ENCODE results near the gene AFM. TPM values are rescaled to one million over a fixed set of nuclear protein-coding genes. Genes with fewer than 3 reads are reported as not detected.

AFM gene
- total and polyA plus RNA-seq, 2 of the 13 experiments (the other 11 are each of a cell fraction or from before 2014, with no cell fraction given): 0.13 to 1.8 TPM

DNA sequence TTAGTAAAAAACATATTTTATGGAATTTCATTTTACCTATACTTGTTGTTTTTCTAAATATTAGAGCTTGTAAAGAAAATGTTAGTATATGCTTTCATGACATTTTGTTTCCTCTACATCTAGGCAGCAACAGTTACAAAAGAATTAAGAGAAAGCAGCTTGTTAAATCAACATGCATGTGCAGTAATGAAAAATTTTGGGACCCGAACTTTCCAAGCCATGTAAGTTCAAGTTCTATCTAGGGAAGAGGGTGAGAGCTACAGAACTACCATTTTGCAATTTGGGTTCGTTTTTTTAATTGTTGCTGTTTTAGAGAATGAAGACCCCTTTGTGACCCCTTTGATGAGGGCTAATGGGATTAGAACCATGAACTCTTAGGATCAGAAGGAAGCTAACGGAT lies 38.3 kb upstream of the AFM start:
- FAIRE-seq (no peak), ATAC-seq (no peak), DNase-seq (ENCODE audit: low spot score) (no peak)
- no peak overlapping the region for H2AFZ ChIP-seq (ENCODE audit: low read length)
- peak overlapping the region; percentile 66; the same call in 1 of the 2 replicates for H3K4me2 ChIP-seq (ENCODE audit: low read depth, low read length)
- POLR2A ChIA-PET: interaction anchor here (1.2 kb wide), 1 partner anchor 11 kb away, joined by 8 read pairs; no protein-coding TSS in a partner anchor
- peaks cover 71% of the 10 kb centered on the region for H3K4me1 ChIP-seq (ENCODE audit: insufficient read depth, low read length)
- intact Hi-C loops (cut with micrococcal nuclease; ENCODE audit: unreplicated experiment) (loop anchor here (10.0 kb wide), 1 partner anchor 212 kb away; no protein-coding TSS in a partner anchor), in situ Hi-C loops (cut with HindIII; ENCODE audit: extremely low pct_ligation_motif_present, low pct_unique_long_range_greater_than_20kb) (loop anchor here (5.0 kb wide), 1 partner anchor 101 kb away; no protein-coding TSS in a partner anchor)
- no peaks in the 10 kb centered on the region for H3K9me3 ChIP-seq (ENCODE audit: low read length)
- no peaks in the 10 kb centered on the region for H3K27me3 ChIP-seq (ENCODE audit: control insufficient read depth in 1 of 2, insufficient read depth in 2 of 2, low read length in 2 of 2)
- H3K36me3 ChIP-seq (replicated peaks in 1 of 2; ENCODE audit: control insufficient read depth in 1 of 2, insufficient read depth in 2 of 2, low read length in 2 of 2): peaks cover 6 to 43% of the 10 kb centered on the region in 2 experiments
- H4K20me1 ChIP-seq (ENCODE audit: insufficient read depth, low read length): peaks cover 9% of the 10 kb centered on the region; the same call in 1 of the 2 replicates
- H3K79me2 ChIP-seq (ENCODE audit: insufficient read depth, low read length): peaks cover 37% of the 10 kb centered on the region
- CTCF ChIA-PET (ENCODE audit: low intra/inter-chr PET ratio, low total read pairs): interaction anchor here (4.0 kb wide), 1 partner anchor 101 kb away, joined by 138 read pairs; no protein-coding TSS in a partner anchor
- no TSS peak for BruUV-seq (replicated peaks)
- 46% methylated on average over 3 of the region's 3 CpGs for WGBS (ENCODE audit: low lambda C conversion rate)
- peak overlapping the region in 2 of 3 experiments; percentile 26 to 29; a peak in 3 of 6 replicates for H3K4me3 ChIP-seq (replicated peaks in 1 of 3; ENCODE audit: insufficient read depth in 1 of 3, low read depth in 2 of 3, low read length in 3 of 3)
- peak overlapping the region; percentile 64 for H3K27ac ChIP-seq (ENCODE audit: extremely low read length, insufficient read depth, low read length)
- 0 out of 2 replicates have a peak overlapping the region, but pooled peaks have one; percentile 7 for H3K9ac ChIP-seq (ENCODE audit: insufficient read depth, low read depth, low read length)
- TF ChIP-seq, protein P1, sequence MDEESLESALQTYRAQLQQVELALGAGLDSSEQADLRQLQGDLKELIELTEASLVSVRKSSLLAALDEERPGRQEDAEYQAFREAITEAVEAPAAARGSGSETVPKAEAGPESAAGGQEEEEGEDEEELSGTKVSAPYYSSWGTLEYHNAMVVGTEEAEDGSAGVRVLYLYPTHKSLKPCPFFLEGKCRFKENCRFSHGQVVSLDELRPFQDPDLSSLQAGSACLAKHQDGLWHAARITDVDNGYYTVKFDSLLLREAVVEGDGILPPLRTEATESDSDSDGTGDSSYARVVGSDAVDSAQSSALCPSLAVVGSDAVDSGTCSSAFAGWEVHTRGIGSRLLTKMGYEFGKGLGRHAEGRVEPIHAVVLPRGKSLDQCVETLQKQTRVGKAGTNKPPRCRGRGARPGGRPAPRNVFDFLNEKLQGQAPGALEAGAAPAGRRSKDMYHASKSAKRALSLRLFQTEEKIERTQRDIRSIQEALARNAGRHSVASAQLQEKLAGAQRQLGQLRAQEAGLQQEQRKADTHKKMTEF (CRISPR knock-in tag; IDR thresholded peaks at IDR 0.05): peak; percentile 4; the same call in 1 of the 2 replicates
- TF ChIP-seq RBM22 (optimal IDR thresholded peaks at IDR 0.05; ENCODE audit: low read length) (peak; percentile 69), SSRP1 (CRISPR knock-in tag; IDR thresholded peaks at IDR 0.05) (0 out of 2 replicates have a peak, but pooled peaks have one; percentile 52), FOXK2 (IDR thresholded peaks at IDR 0.05) (no peak), POLR2AphosphoS5 (IDR thresholded peaks at IDR 0.05; ENCODE audit: low read depth, low read length) (peak; percentile 56), PAWR (CRISPR knock-in tag; IDR thresholded peaks at IDR 0.05; ENCODE audit: borderline replicate concordance) (no peak)
- TF ChIP-seq, protein P2, sequence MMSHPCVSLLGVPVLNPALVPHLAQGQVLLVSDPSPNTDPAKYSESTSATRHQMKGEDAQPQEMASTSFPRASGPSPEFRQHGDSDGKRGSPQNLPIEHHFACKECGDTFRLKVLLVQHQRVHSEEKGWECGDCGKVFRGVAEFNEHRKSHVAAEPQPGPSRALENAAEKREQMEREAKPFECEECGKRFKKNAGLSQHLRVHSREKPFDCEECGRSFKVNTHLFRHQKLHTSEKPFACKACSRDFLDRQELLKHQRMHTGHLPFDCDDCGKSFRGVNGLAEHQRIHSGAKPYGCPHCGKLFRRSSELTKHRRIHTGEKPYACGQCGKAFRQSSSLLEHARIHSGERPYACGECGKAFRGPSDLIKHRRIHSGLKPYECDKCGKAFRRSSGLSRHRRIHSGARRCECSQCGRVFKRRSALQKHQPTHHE (CRISPR knock-in tag; IDR thresholded peaks at IDR 0.05; ENCODE audit: borderline replicate concordance): no peak
- TF ChIP-seq, protein P3, sequence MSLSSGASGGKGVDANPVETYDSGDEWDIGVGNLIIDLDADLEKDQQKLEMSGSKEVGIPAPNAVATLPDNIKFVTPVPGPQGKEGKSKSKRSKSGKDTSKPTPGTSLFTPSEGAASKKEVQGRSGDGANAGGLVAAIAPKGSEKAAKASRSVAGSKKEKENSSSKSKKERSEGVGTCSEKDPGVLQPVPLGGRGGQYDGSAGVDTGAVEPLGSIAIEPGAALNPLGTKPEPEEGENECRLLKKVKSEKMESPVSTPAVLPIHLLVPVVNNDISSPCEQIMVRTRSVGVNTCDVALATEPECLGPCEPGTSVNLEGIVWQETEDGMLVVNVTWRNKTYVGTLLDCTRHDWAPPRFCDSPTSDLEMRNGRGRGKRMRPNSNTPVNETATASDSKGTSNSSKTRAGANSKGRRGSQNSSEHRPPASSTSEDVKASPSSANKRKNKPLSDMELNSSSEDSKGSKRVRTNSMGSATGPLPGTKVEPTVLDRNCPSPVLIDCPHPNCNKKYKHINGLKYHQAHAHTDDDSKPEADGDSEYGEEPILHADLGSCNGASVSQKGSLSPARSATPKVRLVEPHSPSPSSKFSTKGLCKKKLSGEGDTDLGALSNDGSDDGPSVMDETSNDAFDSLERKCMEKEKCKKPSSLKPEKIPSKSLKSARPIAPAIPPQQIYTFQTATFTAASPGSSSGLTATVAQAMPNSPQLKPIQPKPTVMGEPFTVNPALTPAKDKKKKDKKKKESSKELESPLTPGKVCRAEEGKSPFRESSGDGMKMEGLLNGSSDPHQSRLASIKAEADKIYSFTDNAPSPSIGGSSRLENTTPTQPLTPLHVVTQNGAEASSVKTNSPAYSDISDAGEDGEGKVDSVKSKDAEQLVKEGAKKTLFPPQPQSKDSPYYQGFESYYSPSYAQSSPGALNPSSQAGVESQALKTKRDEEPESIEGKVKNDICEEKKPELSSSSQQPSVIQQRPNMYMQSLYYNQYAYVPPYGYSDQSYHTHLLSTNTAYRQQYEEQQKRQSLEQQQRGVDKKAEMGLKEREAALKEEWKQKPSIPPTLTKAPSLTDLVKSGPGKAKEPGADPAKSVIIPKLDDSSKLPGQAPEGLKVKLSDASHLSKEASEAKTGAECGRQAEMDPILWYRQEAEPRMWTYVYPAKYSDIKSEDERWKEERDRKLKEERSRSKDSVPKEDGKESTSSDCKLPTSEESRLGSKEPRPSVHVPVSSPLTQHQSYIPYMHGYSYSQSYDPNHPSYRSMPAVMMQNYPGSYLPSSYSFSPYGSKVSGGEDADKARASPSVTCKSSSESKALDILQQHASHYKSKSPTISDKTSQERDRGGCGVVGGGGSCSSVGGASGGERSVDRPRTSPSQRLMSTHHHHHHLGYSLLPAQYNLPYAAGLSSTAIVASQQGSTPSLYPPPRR (CRISPR knock-in tag; IDR thresholded peaks at IDR 0.05; ENCODE audit: borderline replicate concordance): no peak
- TF ChIP-seq, protein P4, sequence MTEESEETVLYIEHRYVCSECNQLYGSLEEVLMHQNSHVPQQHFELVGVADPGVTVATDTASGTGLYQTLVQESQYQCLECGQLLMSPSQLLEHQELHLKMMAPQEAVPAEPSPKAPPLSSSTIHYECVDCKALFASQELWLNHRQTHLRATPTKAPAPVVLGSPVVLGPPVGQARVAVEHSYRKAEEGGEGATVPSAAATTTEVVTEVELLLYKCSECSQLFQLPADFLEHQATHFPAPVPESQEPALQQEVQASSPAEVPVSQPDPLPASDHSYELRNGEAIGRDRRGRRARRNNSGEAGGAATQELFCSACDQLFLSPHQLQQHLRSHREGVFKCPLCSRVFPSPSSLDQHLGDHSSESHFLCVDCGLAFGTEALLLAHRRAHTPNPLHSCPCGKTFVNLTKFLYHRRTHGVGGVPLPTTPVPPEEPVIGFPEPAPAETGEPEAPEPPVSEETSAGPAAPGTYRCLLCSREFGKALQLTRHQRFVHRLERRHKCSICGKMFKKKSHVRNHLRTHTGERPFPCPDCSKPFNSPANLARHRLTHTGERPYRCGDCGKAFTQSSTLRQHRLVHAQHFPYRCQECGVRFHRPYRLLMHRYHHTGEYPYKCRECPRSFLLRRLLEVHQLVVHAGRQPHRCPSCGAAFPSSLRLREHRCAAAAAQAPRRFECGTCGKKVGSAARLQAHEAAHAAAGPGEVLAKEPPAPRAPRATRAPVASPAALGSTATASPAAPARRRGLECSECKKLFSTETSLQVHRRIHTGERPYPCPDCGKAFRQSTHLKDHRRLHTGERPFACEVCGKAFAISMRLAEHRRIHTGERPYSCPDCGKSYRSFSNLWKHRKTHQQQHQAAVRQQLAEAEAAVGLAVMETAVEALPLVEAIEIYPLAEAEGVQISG (CRISPR knock-in tag; IDR thresholded peaks at IDR 0.05): no peak
- TF ChIP-seq, protein P5, sequence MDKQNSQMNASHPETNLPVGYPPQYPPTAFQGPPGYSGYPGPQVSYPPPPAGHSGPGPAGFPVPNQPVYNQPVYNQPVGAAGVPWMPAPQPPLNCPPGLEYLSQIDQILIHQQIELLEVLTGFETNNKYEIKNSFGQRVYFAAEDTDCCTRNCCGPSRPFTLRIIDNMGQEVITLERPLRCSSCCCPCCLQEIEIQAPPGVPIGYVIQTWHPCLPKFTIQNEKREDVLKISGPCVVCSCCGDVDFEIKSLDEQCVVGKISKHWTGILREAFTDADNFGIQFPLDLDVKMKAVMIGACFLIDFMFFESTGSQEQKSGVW (CRISPR knock-in tag; IDR thresholded peaks at IDR 0.05; ENCODE audit: borderline replicate concordance): no peak
- TF ChIP-seq, protein P6, sequence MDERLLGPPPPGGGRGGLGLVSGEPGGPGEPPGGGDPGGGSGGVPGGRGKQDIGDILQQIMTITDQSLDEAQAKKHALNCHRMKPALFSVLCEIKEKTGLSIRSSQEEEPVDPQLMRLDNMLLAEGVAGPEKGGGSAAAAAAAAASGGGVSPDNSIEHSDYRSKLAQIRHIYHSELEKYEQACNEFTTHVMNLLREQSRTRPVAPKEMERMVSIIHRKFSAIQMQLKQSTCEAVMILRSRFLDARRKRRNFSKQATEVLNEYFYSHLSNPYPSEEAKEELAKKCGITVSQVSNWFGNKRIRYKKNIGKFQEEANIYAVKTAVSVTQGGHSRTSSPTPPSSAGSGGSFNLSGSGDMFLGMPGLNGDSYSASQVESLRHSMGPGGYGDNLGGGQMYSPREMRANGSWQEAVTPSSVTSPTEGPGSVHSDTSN (CRISPR knock-in tag; IDR thresholded peaks at IDR 0.05): no peak
